SK-N-SH (cell line): ENCODE data around the gene ICAM5. TPM values are rescaled to one million over a fixed set of nuclear protein-coding genes. Genes with fewer than 3 reads are reported as not detected.

ENCODE experiments used
- CTCF ChIA-PET: fragments of 300-600, 350-600 bp; formaldehyde crosslinking; extraction: SDS; loops from one replicate; lab custom pipeline; 2021; lab: Yijun Ruan, JAX
- POLR2A ChIA-PET: fragments of 350-600 bp; sonication (Branson Sonifier 250); formaldehyde crosslinking; extraction: SDS; loops from one replicate; lab custom pipeline; 2020; ENCODE audit warnings: antibody characterized with exemption, inconsistent platforms; lab: Yijun Ruan, JAX
- DNase-seq: peaks from one replicate; pipeline ENCODE4 v3.0.0; 2012
- H2AFZ ChIP-seq: fragments of 200-600 bp; sonication (generic); 2 replicates; pipeline ENCODE4 v1.8.1; 2016; ENCODE audit warnings: antibody characterized with exemption, mild to moderate bottlenecking, low read depth
- H3F3A ChIP-seq: fragments of 200-600 bp; sonication (generic); replicated peaks from 2 replicates; pipeline ENCODE3; 2016; ENCODE audit warnings: antibody characterized with exemption, mild to moderate bottlenecking; ENCODE audit not compliant: insufficient read depth
- H3K27ac ChIP-seq, 2 experiments: fragments of 200-500 bp in 1 of 2; fragments of 200-600 bp in 1 of 2; sonication (Bioruptor generic) in 1 of 2; sonication (generic), shearing (Covaris generic) in 1 of 2; 2 replicates each; pipeline versions ENCODE4 v1.5.1 to v1.6.1; 2014 to 2016; ENCODE audit warnings: low read depth in 2 of 2, inconsistent platforms in 1 of 2, low read length in 1 of 2, mild to moderate bottlenecking in 1 of 2, mixed read lengths in 1 of 2
- H3K27me3 ChIP-seq: fragments of 200-600 bp; sonication (generic), shearing (Covaris generic); 2 replicates; pipeline ENCODE4 v1.6.1; 2016; ENCODE audit warnings: mixed run types; ENCODE audit not compliant: insufficient read depth
- H3K36me3 ChIP-seq, 2 experiments: fragments of 200-500 bp in 1 of 2; fragments of 200-600 bp in 1 of 2; sonication (Bioruptor generic) in 1 of 2; sonication (generic) in 1 of 2; replicated peaks in 1 of 2; 2 replicates each; pipeline versions ENCODE3 to v1.5.1; 2014 to 2016; ENCODE audit warnings: low read length in 1 of 2, mild to moderate bottlenecking in 1 of 2; ENCODE audit not compliant: insufficient read depth in 2 of 2, control insufficient read depth in 1 of 2
- H3K4me1 ChIP-seq, 2 experiments: fragments of 200-500 bp in 1 of 2; fragments of 200-600 bp in 1 of 2; sonication (Bioruptor generic) in 1 of 2; sonication (generic), shearing (Covaris generic) in 1 of 2; 2 replicates each; pipeline versions ENCODE4 v1.5.1 to v1.6.1; 2014 to 2016; ENCODE audit warnings: low read depth in 1 of 2, low read length in 1 of 2, mixed run types in 1 of 2; ENCODE audit not compliant: insufficient read depth in 2 of 2, control insufficient read depth in 1 of 2
- H3K4me2 ChIP-seq: fragments of 200-600 bp; sonication (generic), shearing (Covaris generic); 2 replicates; pipeline ENCODE4 v1.6.1; 2017; ENCODE audit warnings: mixed run types
- H3K4me3 ChIP-seq, 2 experiments: fragments of 200-500 bp in 1 of 2; fragments of 200-600 bp in 1 of 2; sonication (Bioruptor generic) in 1 of 2; sonication (generic), shearing (Covaris generic) in 1 of 2; 2 replicates each; pipeline versions ENCODE4 v1.5.1 to v1.8.1; 2014 to 2016; ENCODE audit warnings: low read depth in 2 of 2, inconsistent platforms in 1 of 2, low read length in 1 of 2, mild to moderate bottlenecking in 1 of 2, mixed read lengths in 1 of 2, moderate library complexity in 1 of 2
- H3K79me2 ChIP-seq: fragments of 200-600 bp; sonication (generic); 2 replicates; pipeline ENCODE4 v1.8.1; 2017; ENCODE audit warnings: mild to moderate bottlenecking; ENCODE audit not compliant: insufficient read depth
- H3K9ac ChIP-seq: fragments of 200-600 bp; sonication (generic); 2 replicates; pipeline ENCODE4 v1.6.1; 2017; ENCODE audit warnings: mixed run types
- H3K9me2 ChIP-seq: fragments of 200-600 bp; sonication (generic); 2 replicates; pipeline ENCODE4 v1.6.1; 2017; ENCODE audit warnings: mixed run types
- H3K9me3 ChIP-seq: fragments of 200-600 bp; sonication (generic); 2 replicates; pipeline ENCODE4 v1.6.1; 2017; ENCODE audit warnings: mixed run types, mild to moderate bottlenecking, moderate library complexity
- H4K20me1 ChIP-seq: fragments of 200-600 bp; sonication (generic); 2 replicates; pipeline ENCODE4 v1.6.1; 2017; ENCODE audit warnings: mild to moderate bottlenecking, mixed run types; ENCODE audit not compliant: insufficient read depth
- EP300 ChIP-seq, 2 experiments: IDR thresholded peaks; 2 replicates each; pipeline versions ENCODE4 v1.4.0 to v1.6.1; 2012; ENCODE audit warnings: borderline replicate concordance in 1 of 2, low read depth in 1 of 2, low read length in 1 of 2
- FOXJ3 ChIP-seq: sonication (generic); formaldehyde crosslinking; IDR thresholded peaks from 2 replicates; pipeline ENCODE4 v1.5.1; 2020; ENCODE audit warnings: mild to moderate bottlenecking, missing genetic modification reagents
- FOXM1 ChIP-seq: IDR thresholded peaks from 2 replicates; pipeline ENCODE4 v1.4.0; 2012; ENCODE audit warnings: low read depth, mild to moderate bottlenecking
- GABPA ChIP-seq: IDR thresholded peaks from 2 replicates; pipeline ENCODE4 v1.4.0; 2012; ENCODE audit warnings: low read depth, mild to moderate bottlenecking
- MEF2A ChIP-seq: IDR thresholded peaks from 2 replicates; pipeline ENCODE4 v1.4.0; 2012; ENCODE audit warnings: low read depth, borderline replicate concordance
- MXI1 ChIP-seq: IDR thresholded peaks from 2 replicates; pipeline ENCODE4 v1.6.1; 2012; ENCODE audit warnings: mild to moderate bottlenecking, low read depth, low read length, improper control_type of control experiment
- NFIC ChIP-seq: IDR thresholded peaks from 2 replicates; pipeline ENCODE4 v1.4.0; 2012; ENCODE audit warnings: borderline replicate concordance
- NRF1 ChIP-seq: IDR thresholded peaks from 2 replicates; pipeline ENCODE4 v1.6.1; 2012; ENCODE audit warnings: low read depth, mild to moderate bottlenecking, low read length
- POLR2AphosphoS5 ChIP-seq: IDR thresholded peaks from 2 replicates; pipeline ENCODE4 v1.6.1; 2012; ENCODE audit warnings: low read depth, low read length
- RAD21 ChIP-seq: IDR thresholded peaks from 2 replicates; pipeline ENCODE4 v1.6.1; 2012; ENCODE audit warnings: mild to moderate bottlenecking, low read length
- RCOR1 ChIP-seq: fragments of 150-350 bp; IDR thresholded peaks from 2 replicates; pipeline ENCODE4 v1.6.1; 2017; ENCODE audit warnings: antibody characterized with exemption, low read length
- RFX5 ChIP-seq: IDR thresholded peaks from 2 replicates; pipeline ENCODE4 v1.6.1; 2012; ENCODE audit warnings: mild to moderate bottlenecking, improper control_type of control experiment, low read length
- RXRA ChIP-seq: IDR thresholded peaks from 2 replicates; pipeline ENCODE4 v1.4.0; 2012; ENCODE audit warnings: low read depth, mild to moderate bottlenecking, borderline replicate concordance
- SIN3A ChIP-seq: IDR thresholded peaks from 2 replicates; pipeline ENCODE4 v1.6.1; 2012; ENCODE audit warnings: low read depth, mild to moderate bottlenecking, low read length, moderate library complexity, borderline replicate concordance
- SMC3 ChIP-seq: IDR thresholded peaks from 2 replicates; pipeline ENCODE4 v1.6.1; 2012; ENCODE audit warnings: low read depth, low read length, improper control_type of control experiment
- TAF1 ChIP-seq: IDR thresholded peaks from 2 replicates; pipeline ENCODE4 v1.6.1; 2012; ENCODE audit warnings: low read depth, mild to moderate bottlenecking, low read length, moderate library complexity, borderline replicate concordance
- TCF12 ChIP-seq: IDR thresholded peaks from 2 replicates; pipeline ENCODE4 v1.4.0; 2012
- YY1 ChIP-seq: IDR thresholded peaks from 2 replicates; pipeline ENCODE4 v1.4.0; 2012; ENCODE audit warnings: low read depth, mild to moderate bottlenecking
- WGBS: methylation state at CpG from one replicate; pipeline ENCODE4 v1.1.6; 2017; ENCODE audit warnings: low lambda C conversion rate; 5-methylcytosine and 5-hydroxymethylcytosine counted together
- polyA plus RNA-seq, 3 experiments: library from polyadenylated mRNA; depleted of rRNA; stranded (reverse); fragments of >200 nt; gene quantifications; 2 replicates each; pipeline ENCODE4 v1.2.3, GENCODE V29; 2012
- TF ChIP-seq, protein P1 (sequence below): fragments of 150-350 bp; IDR thresholded peaks from 2 replicates; pipeline ENCODE4 v1.6.1; 2017; ENCODE audit warnings: antibody characterized with exemption, low read length, low read depth, borderline replicate concordance
- TF ChIP-seq, protein P2 (sequence below): IDR thresholded peaks from 2 replicates; pipeline ENCODE4; 2012
- TF ChIP-seq, protein P3 (sequence below): IDR thresholded peaks from 2 replicates; pipeline ENCODE4 v1.6.1; 2012; ENCODE audit warnings: mild to moderate bottlenecking, low read depth, low read length, moderate library complexity

The ICAM5 gene
- polyA plus RNA-seq, 1 of the 3 experiments (the other 2 are of a cell fraction) = 5.2 TPM

DNA sequence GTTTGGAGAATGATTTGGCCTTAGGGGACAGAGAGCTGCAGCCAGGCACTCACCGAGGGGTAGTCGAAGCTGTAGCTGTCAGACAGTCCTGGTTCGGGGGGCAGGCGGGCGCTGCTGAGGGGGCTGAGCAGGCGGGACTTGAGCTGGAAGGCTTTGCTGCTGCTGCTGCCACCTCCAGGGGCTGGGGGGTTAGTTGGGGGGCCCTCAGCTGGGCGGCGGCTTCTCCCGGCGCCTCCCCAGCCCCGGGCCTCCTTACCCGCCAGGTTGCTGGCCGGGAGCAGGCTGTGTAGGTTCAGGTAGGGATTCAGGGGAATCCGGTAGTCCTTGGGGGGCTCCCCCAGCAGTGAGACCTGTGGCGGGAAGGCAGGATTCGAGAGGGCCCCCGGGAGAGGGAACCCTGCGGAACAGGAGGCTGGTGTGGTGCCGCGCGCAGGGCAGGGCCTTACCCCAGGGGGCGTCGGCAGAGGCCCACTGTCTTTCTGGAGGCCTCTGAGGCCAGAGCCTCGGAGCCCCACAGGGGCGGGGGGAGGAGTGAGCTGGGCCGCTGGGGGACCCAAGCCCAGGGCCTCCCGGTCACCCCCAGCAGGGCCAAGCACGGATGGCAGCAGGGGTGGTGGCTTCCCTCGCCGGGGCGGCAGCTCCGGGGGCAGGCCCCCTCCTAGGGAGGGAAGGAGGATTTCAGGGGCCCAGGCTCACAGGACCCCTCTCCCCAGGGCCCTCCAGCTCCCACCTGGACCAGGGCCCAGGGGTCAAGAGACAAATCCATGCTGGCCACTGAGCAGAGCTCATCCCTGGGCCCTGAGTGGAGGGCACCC lies 31.1 kb downstream of the ICAM5 start:
- H3K27ac ChIP-seq = no peak overlapping the region
- peaks cover 0 to 12% of the 10 kb centered on the region in 2 experiments; a peak in 1 of 4 replicates for H3K4me1 ChIP-seq
- no peak overlapping the region for H3K4me3 ChIP-seq
- peaks cover 6% of the 10 kb centered on the region for H3F3A ChIP-seq
- no peak overlapping the region for H3K4me2 ChIP-seq
- ChIA-PET POLR2A (interaction anchor here (0.8 to 1.4 kb wide), 2 partner anchors 13 to 70 kb away, joined by 3 to 4 read pairs; no protein-coding TSS in a partner anchor), CTCF (interaction anchor here (0.7 to 1.5 kb wide), 4 partner anchors 55 to 95 kb away, joined by 3 to 4 read pairs (median 4); no protein-coding TSS in a partner anchor)
- no peaks in the 10 kb centered on the region for H4K20me1 ChIP-seq
- WGBS = 90% methylated on average over 12 of the region's 32 CpGs
- DNase-seq = no peak
- H3K9me3 ChIP-seq = no peaks in the 10 kb centered on the region
- H3K27me3 ChIP-seq = no peaks in the 10 kb centered on the region
- H3K9me2 ChIP-seq = no peaks in the 10 kb centered on the region
- H3K36me3 ChIP-seq = peaks cover 5 to 41% of the 10 kb centered on the region in 2 experiments
- TF ChIP-seq EP300 (IDR thresholded peaks at IDR 0.05; ENCODE audit: borderline replicate concordance in 1 of 2, low read depth in 1 of 2, low read length in 1 of 2) (no peak), TCF12 (no peak), MXI1 (no peak), YY1 (no peak), RCOR1 (no peak), NFIC (no peak), FOXM1 (no peak), GABPA (no peak), POLR2AphosphoS5 (no peak), RXRA (no peak), SMC3 (no peak)
- TF ChIP-seq, protein P1, sequence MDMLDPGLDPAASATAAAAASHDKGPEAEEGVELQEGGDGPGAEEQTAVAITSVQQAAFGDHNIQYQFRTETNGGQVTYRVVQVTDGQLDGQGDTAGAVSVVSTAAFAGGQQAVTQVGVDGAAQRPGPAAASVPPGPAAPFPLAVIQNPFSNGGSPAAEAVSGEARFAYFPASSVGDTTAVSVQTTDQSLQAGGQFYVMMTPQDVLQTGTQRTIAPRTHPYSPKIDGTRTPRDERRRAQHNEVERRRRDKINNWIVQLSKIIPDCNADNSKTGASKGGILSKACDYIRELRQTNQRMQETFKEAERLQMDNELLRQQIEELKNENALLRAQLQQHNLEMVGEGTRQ = no peak
- H3K9ac ChIP-seq = no peak overlapping the region
- 0 out of 2 replicates have a peak, but pooled peaks cover 1% of the 10 kb centered on the region for H3K79me2 ChIP-seq
- H2AFZ ChIP-seq = no peak overlapping the region

DNA sequence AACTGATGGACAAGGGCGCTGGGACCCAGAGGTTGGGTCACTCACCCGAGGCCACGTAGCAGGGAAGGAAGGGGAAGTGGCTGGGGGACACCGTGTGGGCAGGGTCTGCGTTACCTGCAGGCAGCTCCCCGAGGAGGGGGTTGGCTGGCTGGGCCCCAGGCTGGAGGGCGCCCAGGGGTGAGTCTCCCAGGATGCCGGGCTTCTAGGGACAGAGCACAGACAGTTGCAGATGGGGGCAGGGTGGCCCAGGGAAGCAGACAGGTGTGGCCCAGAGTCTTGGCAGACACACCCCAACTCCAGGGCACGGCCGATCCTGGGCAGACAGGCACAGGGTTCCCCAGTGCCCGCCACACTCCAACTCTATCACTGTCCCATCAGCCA lies 31.7 kb downstream of the ICAM5 start:
- Histone ChIP-seq H3K9me2 (no peaks in the 10 kb centered on the region), H3F3A (peaks cover 6% of the 10 kb centered on the region), H2AFZ (no peak overlapping the region), H3K4me3 (no peak overlapping the region), H3K27me3 (no peaks in the 10 kb centered on the region), H3K4me2 (no peak overlapping the region), H3K36me3 (peaks cover 9 to 44% of the 10 kb centered on the region in 2 experiments), H3K9me3 (no peaks in the 10 kb centered on the region), H3K79me2 (0 out of 2 replicates have a peak, but pooled peaks cover 7% of the 10 kb centered on the region), H3K9ac (no peak overlapping the region), H4K20me1 (no peaks in the 10 kb centered on the region), H3K4me1 (peaks cover 0 to 6% of the 10 kb centered on the region in 2 experiments; a peak in 1 of 4 replicates), H3K27ac (no peak overlapping the region)
- peak; percentile 22 for DNase-seq
- POLR2A ChIA-PET = interaction anchor here (1.4 kb wide), 1 partner anchor 13 kb away, joined by 4 read pairs; no protein-coding TSS in a partner anchor
- 97% methylated on average over 7 of the region's 11 CpGs for WGBS
- CTCF ChIA-PET = interaction anchor here (0.7 to 1.5 kb wide), 3 partner anchors 56 to 95 kb away, joined by 3 to 4 read pairs (median 4); no protein-coding TSS in a partner anchor
- TF ChIP-seq POLR2AphosphoS5 = no peak
- TF ChIP-seq, protein P2, sequence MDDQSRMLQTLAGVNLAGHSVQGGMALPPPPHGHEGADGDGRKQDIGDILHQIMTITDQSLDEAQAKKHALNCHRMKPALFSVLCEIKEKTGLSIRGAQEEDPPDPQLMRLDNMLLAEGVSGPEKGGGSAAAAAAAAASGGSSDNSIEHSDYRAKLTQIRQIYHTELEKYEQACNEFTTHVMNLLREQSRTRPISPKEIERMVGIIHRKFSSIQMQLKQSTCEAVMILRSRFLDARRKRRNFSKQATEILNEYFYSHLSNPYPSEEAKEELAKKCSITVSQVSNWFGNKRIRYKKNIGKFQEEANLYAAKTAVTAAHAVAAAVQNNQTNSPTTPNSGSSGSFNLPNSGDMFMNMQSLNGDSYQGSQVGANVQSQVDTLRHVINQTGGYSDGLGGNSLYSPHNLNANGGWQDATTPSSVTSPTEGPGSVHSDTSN = no peak
- TF ChIP-seq EP300 (IDR thresholded peaks at IDR 0.05; ENCODE audit: borderline replicate concordance in 1 of 2, low read depth in 1 of 2, low read length in 1 of 2) = no peak
- no peak for TF ChIP-seq TAF1
- TF ChIP-seq NRF1 = no peak
- TF ChIP-seq MEF2A = no peak
- TF ChIP-seq SIN3A = no peak
- TF ChIP-seq, protein P3, sequence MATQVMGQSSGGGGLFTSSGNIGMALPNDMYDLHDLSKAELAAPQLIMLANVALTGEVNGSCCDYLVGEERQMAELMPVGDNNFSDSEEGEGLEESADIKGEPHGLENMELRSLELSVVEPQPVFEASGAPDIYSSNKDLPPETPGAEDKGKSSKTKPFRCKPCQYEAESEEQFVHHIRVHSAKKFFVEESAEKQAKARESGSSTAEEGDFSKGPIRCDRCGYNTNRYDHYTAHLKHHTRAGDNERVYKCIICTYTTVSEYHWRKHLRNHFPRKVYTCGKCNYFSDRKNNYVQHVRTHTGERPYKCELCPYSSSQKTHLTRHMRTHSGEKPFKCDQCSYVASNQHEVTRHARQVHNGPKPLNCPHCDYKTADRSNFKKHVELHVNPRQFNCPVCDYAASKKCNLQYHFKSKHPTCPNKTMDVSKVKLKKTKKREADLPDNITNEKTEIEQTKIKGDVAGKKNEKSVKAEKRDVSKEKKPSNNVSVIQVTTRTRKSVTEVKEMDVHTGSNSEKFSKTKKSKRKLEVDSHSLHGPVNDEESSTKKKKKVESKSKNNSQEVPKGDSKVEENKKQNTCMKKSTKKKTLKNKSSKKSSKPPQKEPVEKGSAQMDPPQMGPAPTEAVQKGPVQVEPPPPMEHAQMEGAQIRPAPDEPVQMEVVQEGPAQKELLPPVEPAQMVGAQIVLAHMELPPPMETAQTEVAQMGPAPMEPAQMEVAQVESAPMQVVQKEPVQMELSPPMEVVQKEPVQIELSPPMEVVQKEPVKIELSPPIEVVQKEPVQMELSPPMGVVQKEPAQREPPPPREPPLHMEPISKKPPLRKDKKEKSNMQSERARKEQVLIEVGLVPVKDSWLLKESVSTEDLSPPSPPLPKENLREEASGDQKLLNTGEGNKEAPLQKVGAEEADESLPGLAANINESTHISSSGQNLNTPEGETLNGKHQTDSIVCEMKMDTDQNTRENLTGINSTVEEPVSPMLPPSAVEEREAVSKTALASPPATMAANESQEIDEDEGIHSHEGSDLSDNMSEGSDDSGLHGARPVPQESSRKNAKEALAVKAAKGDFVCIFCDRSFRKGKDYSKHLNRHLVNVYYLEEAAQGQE = no peak
- TF ChIP-seq, protein P1 = no peak
- no peak for TF ChIP-seq RAD21
- TF ChIP-seq FOXJ3 (CRISPR knock-in tag) = no peak
- no peak for TF ChIP-seq RFX5
